GM21737 (cell line): Measurements from ENCODE around the gene SH2D3A.

Experiments used
- ATAC-seq: cut with Tn5 transposase; IDR thresholded peaks from one replicate; pipeline ENCODE4 v1.9.1; 2021; ENCODE audit warnings: mild to moderate bottlenecking, moderate library complexity; ENCODE audit not compliant: unreplicated experiment

The SH2D3A gene

GRCh38 chr19:6723738-6724137 is 43.5 kb downstream of the SH2D3A start:
- ATAC-seq: no peak

- ATAC-seq: no peak
These were observed 44.1 kb downstream of the SH2D3A start for GRCh38 chr19:6723108-6723618.

DNA sequence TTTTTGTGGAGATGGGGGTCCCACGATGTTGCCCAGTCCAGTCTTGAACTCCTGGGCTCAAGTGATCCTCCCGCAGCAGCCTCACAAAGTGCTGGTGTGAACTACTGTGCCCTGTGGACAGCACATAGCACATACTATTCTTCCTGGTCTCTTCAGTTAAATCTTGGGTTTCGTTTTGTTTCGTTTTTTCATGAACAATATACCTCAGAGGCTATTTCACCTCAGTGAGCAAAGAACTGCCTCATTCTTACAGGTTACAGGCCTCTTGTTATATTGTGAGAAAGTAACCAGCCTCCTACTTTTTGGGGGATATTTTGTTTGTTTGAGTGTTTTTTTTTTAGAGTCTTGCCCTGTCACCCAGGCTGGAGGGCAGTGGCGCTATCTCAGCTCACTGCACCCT is 45.5 kb downstream of the SH2D3A start:
- no peak for ATAC-seq

DNA sequence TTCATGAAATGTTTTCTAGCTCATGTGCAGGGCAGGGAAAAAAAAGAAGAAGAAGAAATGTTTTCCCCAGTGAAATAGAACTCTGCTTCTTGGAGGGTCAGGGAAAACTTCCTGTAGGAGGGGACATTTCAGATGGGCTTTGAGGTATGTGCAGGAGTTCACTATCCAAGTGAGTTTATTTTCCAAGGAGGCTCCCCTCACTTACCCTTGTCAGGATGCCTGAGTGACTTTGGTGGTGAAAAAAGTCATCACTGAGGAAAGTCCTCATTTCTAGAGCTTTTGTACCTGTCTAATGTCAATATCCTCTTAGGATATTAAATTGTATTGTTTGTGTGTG is 46.1 kb downstream of the SH2D3A start:
- no peak for ATAC-seq

- no peak for ATAC-seq
These were observed 46.7 kb downstream of the SH2D3A start, which contains the start of gene C3 for GRCh38 chr19:6720369-6721137. Gene C3 (minus strand): TSS chr19:6720650. CDS start chr19:6720589, 61 bp downstream.

GRCh38 chr19:6719992-6720368 is 47.3 kb downstream of the SH2D3A start:
- ATAC-seq: no peak

GRCh38 chr19:6719540-6719861 is 47.7 kb downstream of the SH2D3A start:
- ATAC-seq: no peak

DNA sequence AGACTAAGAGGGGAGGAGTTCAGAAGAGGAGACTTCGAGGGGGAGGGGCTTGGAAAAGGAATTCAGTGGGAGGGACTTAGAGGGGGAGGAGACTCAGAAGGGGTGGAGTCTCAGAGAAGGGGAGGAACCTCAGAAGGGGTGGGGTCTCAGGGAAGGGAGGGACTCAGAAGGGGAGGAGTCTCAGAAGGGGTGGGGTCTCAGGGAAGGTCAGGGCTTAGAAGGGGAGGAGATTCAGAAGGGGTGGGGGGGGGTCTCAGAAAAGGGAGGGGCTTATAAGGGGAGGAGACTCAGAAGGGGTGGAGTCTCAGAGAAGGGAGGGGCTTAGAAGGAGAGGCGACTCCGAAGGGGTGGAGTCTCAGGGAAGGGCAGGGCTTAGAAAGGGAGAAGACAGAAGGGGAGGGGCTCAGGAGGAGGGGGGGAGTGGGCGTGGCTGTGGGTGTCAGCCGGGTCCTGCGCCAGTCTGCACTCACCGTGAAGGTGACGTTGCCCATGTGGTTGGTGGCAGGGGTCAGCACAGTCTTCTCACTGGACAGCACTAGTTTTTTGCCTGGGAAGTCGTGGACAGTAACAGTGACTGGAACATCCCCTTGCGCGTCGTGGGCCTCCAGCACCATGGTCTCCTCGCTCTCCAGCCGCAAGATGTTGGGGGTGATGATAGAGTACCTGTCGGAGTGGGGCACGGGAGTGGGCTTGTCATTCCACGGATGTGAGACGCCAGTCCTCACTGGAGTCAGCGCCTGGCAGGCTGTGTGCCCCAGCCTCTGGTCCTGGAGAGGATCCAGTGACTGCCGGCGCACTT is 48.3 kb downstream of the SH2D3A start:
- no peak for ATAC-seq

DNA sequence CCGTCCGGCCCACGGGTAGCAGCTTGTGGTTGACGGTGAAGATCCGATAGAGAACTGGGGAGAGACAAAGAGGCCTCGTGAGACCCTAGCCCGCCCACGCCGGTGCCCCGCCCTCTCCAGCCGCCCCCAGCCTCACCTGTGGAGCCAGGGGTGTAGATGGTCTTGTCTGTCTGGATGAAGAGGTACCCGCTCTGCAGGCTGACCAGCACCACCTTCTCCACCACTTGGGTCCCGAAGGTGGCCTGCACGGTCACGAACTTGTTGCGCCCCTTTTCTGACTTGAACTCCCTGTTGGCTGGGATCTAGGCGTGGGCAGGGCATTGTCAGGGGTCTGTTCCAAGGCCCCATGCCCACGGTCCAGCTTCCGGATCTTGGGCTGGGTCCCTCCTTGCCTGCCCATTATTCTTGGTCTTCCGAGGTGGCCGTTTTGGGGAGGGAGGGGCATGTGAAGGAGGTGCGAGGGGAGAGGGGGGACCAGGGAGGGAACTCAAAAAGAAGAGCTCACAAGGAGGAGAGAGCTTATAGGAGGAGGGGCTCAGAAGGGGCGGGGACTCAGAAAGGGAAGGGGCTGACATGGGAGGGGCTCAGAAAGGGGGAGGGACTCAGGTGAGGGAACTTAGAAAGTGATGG is 49.0 kb downstream of the SH2D3A start:
- ATAC-seq: no peak

GRCh38 chr19:6717441-6717971 is 49.7 kb downstream of the SH2D3A start:
- no peak for ATAC-seq

DNA sequence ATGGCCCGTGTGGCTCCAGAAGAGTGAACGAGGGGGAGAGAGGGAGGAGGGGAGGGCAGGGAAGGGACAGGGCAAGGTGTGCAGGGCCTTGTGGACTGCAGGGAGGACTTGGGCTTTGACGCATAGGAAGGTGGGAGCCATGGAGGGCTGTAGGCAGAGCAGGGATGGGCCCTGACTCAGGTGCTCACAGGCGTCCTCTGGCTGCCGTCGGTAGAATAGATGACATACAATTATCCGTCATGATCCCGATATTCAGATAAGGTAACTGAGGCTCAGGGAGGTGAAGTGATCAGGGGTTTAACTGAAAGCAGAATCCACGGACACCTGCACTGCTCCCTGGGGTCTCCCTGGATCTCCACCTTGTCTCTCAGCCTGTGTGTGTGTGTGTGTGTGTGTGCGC is 50.2 kb downstream of the SH2D3A start:
- no peak for ATAC-seq

DNA sequence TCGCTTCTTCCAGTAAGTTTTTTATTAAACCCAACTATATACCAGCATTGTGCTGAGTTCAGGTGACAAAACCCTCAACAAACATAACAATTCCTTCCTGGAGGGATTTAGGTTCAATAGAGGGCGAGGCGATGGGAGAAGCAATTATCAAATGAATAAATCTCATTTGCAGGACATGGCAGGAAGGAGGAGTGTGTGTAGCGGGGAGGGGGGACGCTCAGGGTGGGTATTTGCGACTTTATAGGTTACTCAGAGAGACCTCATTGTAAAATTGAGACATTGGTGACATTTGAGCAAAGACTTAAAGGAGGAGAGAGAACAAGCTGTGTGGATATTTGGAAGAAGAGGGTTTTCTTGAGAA is 50.6 kb downstream of the SH2D3A start:
- no peak for ATAC-seq

DNA sequence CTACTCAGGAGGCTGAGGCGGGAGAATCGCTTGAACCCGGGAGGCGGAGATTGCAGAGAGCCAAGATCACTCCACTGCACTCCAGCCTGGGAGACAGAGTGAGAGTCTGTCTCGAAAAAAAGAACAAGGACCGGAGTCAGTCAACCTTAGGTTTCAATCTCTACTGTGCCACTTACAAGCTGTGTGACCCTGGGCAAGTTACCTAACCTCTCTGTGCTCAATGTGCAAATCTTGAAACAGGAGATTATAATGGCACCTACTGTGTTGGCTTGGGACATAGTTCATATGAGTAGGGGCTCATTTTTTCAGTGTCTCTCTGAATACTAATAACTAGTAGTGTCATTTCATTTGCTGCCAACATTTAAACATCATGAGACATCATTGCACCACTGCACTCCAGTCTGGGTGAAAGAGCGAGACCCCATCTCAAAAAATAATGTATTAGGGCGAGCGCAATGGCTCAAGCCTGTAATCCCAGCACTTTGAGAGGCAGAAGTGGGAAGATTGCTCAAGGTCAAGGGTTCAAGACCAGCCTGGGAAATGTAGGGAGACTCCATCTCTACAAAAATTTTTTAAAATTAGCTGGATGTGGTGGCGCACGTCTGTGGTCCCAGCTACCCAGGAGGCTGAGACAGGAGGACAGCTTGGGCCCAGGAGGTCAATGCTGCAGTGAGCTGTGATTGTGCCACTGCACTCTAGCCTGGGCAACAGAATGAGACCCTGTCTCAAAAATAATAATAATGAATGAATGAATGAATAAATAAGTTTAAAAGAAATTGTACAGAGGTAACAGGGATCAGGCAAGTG is 52.3 kb downstream of the SH2D3A start:
- ATAC-seq: no peak

DNA sequence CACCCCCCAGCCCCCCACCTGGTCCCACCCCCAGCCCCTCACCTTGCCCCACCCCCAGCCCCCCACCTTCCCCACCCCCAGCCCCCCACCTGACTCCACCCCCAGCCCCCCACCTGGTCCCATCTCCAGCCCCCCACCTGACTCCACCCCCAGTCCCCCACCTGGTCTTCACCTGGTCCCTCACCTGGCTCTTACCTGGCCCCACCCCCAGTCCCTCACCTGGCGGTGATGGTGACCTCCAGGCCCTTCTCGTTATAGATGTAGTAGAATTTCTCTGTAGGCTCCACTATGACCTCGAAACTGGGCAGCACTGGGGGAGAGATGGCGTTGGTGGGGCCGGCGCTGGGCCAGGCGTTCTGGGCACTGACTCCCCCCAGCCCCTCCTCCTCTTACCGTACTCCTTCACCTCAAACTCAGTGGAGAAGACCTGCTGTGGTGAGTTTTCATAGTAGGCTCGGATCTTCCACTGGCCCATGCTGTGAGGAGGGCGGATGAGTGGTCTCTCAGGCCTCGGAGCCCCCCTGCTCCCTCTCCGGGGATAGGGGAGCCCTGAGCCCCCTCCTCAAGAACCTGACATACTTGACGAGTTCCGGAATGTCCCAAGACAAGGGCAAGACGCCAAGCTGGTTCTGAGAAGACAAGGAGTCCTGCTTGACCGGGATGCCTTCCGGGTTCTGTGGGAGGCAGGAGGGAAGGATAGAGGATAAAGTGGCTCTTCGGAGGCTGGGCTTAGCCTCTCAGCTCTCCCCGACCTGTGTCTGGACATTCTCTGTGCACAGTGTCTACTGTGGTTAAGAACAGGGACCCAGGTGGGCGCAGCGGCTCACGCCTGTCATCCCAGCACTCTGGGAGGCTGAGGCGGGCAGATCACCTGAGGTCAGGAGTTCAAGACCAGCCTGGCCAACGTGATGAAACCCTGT is 53.2 kb downstream of the SH2D3A start:
- no peak for ATAC-seq

GRCh38 chr19:6712692-6713670 is 54.3 kb downstream of the SH2D3A start:
- no peak for ATAC-seq

DNA sequence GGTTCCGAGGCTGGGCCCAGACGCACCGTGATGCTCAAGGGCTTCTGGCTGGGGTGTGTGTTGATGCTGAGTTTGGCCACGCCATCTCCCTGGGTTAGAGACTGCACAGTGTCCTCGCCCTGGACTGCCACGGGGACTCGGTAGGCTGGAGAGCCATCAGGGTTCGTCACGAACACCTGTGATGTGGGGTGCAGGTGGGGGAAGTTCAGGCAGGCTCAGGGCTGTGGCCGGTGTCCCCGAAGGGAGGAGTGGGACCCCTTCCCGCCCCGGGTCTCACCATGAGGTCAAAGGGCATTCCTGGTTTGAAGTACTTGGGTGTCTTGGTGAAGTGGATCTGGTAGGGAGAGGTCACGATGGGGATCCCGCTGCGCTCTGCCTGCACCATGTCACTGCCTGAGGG is 55.0 kb downstream of the SH2D3A start:
- no peak for ATAC-seq

GRCh38 chr19:6711605-6712004 is 55.6 kb downstream of the SH2D3A start:
- ATAC-seq: no peak

GRCh38 chr19:6711078-6711361 is 56.2 kb downstream of the SH2D3A start:
- ATAC-seq: no peak
